H1 (cell line): ENCODE results near the gene GAP43. TPM values are rescaled to one million over a fixed set of nuclear protein-coding genes. Genes with fewer than 3 reads are reported as not detected.

ENCODE experiments used
- CHD7 ChIP-seq: fragments of 300-600 bp; sonication (generic); IDR thresholded peaks from 2 replicates; pipeline ENCODE4 v1.7.1; 2012; ENCODE audit warnings: low read length, moderate library complexity, mild to moderate bottlenecking, inconsistent platforms; ENCODE audit not compliant: insufficient replicate concordance
- KDM1A ChIP-seq: fragments of 200-600, 300-600 bp; sonication (generic); IDR thresholded peaks from 2 replicates; pipeline ENCODE4 v1.7.1; 2016; ENCODE audit warnings: mild to moderate bottlenecking, low read length, borderline replicate concordance
- polyA plus RNA-seq, 7 experiments: library from polyadenylated mRNA; depleted of rRNA in 3 of 7; stranded (reverse) in 5 of 7; unstranded in 2 of 7; fragments of >200 nt in 5 of 7; fragments of 200-250 nt in 2 of 7; gene quantifications; 1 replicate in 5 of 7; 2 replicates in 1 of 7; 4 replicates in 1 of 7; pipeline versions ENCODE4 v1.2.1 to v1.2.3, GENCODE V29; 2011 to 2013; ENCODE audit warnings: missing spikeins in 2 of 7, mixed read lengths in 2 of 7
- total RNA-seq: library from RNA; stranded (reverse); fragmentation: NEBNext Ultra II Directional; extraction: Animal tissue kit (Norgen Biotek cat#: 25700); gene quantifications from 2 replicates; pipeline ENCODE4 v1.2.1, GENCODE V29; 2021

The GAP43 gene
- total and polyA plus RNA-seq, 2 of the 8 experiments (the other 6 are each of a cell fraction or from before 2014, with no cell fraction given), result 11.2 to 21.9 TPM

GRCh38 chr3:115588201-115589115 is 34.9 kb upstream of the GAP43 start (continued):
- TF ChIP-seq CHD7 (no peak), KDM1A (no peak)
